ENCODE data around the gene KRT6C.
"Not testable (repeated sequence)": the region's sequence is repeated elsewhere in the genome, so short reads cannot be mapped to it uniquely, and the experiment has no call there.

The KRT6C gene

GRCh38 chr12:52500574-52500973 lies 27.0 kb upstream of the KRT6C start:
- in situ Hi-C loops (cut with MboI; ENCODE audit: low sequenced_read_pairs): not testable (repeated sequence)

GRCh38 chr12:52499806-52500560 lies 26.4 kb upstream of the KRT6C start:
- in situ Hi-C loops (cut with MboI; ENCODE audit: low sequenced_read_pairs): no loop called here

- in situ Hi-C loops (cut with MboI; ENCODE audit: low sequenced_read_pairs): no loop called here
These were observed 25.3 kb upstream of the KRT6C start for GRCh38 chr12:52498946-52499345.

GRCh38 chr12:52497975-52498374 lies 24.4 kb upstream of the KRT6C start:
- in situ Hi-C loops (cut with MboI; ENCODE audit: low sequenced_read_pairs): no loop called here

GRCh38 chr12:52496590-52497071 lies 23.0 kb upstream of the KRT6C start:
- in situ Hi-C loops (cut with MboI; ENCODE audit: low sequenced_read_pairs): no loop called here

- in situ Hi-C loops (cut with MboI; ENCODE audit: low sequenced_read_pairs): no loop called here
These were observed 22.4 kb upstream of the KRT6C start for GRCh38 chr12:52496054-52496453.

- in situ Hi-C loops (cut with MboI; ENCODE audit: low sequenced_read_pairs): no loop called here
These were observed 21.8 kb upstream of the KRT6C start for GRCh38 chr12:52495389-52495788.

GRCh38 chr12:52494518-52494917 lies 20.9 kb upstream of the KRT6C start:
- in situ Hi-C loops (cut with MboI; ENCODE audit: low sequenced_read_pairs): no loop called here

- in situ Hi-C loops (cut with MboI; ENCODE audit: low sequenced_read_pairs): no loop called here
These were observed 20.5 kb upstream of the KRT6C start for GRCh38 chr12:52494100-52494499.

GRCh38 chr12:52493172-52493571 lies 19.6 kb upstream of the KRT6C start, which contains the start of gene KRT6A:
Gene KRT6A (minus strand): TSS chr12:52493257. CDS start chr12:52493188, 69 bp downstream.
- in situ Hi-C loops (cut with MboI; ENCODE audit: low sequenced_read_pairs): no loop called here

- in situ Hi-C loops (cut with MboI; ENCODE audit: low sequenced_read_pairs): not testable (repeated sequence)
These were observed 18.8 kb upstream of the KRT6C start for GRCh38 chr12:52492405-52492804.

- in situ Hi-C loops (cut with MboI; ENCODE audit: low sequenced_read_pairs): not testable (repeated sequence)
These were observed 17.9 kb upstream of the KRT6C start for GRCh38 chr12:52491495-52491894.

GRCh38 chr12:52488736-52489135 lies 15.1 kb upstream of the KRT6C start:
- in situ Hi-C loops (cut with MboI; ENCODE audit: low sequenced_read_pairs): no loop called here

- in situ Hi-C loops (cut with MboI; ENCODE audit: low sequenced_read_pairs): not testable (repeated sequence)
These were observed 14.3 kb upstream of the KRT6C start for GRCh38 chr12:52487744-52488443.

GRCh38 chr12:52487211-52487610 lies 13.6 kb upstream of the KRT6C start:
- in situ Hi-C loops (cut with MboI; ENCODE audit: low sequenced_read_pairs): no loop called here

- in situ Hi-C loops (cut with MboI; ENCODE audit: low sequenced_read_pairs): no loop called here
These were observed 12.8 kb upstream of the KRT6C start for GRCh38 chr12:52486166-52487105.

- in situ Hi-C loops (cut with MboI; ENCODE audit: low sequenced_read_pairs): no loop called here
These were observed 6.5 kb upstream of the KRT6C start for GRCh38 chr12:52480073-52480472.

- in situ Hi-C loops (cut with MboI; ENCODE audit: low sequenced_read_pairs): no loop called here
These were observed 4.0 kb upstream of the KRT6C start for GRCh38 chr12:52477651-52478050.

- in situ Hi-C loops (cut with MboI; ENCODE audit: low sequenced_read_pairs): no loop called here
These were observed 607 bp upstream of the KRT6C start for GRCh38 chr12:52474212-52474611.

- in situ Hi-C loops (cut with MboI; ENCODE audit: low sequenced_read_pairs): no loop called here
These were observed 3.8 kb downstream of the KRT6C start for GRCh38 chr12:52469853-52470252.

GRCh38 chr12:52464897-52465296 lies 8.7 kb downstream of the KRT6C start:
- in situ Hi-C loops (cut with MboI; ENCODE audit: low sequenced_read_pairs): no loop called here
